Right renal pelvis (tissue), 4 donors: Measurements from ENCODE around the gene EIF4EBP2. TPM values are rescaled to one million over a fixed set of nuclear protein-coding genes. Genes with fewer than 3 reads are reported as not detected.

ENCODE experiments used
- DNase-seq, 4 donors: peaks; one replicate each; pipeline ENCODE4 v3.0.0-alpha.2; 2013; ENCODE audit warnings: low read depth in 4 of 4, low spot score in 3 of 4, missing footprints in 1 of 4
- polyA plus RNA-seq, 4 donors: library from polyadenylated mRNA; unstranded; fragments of 120-200 nt; gene quantifications; one replicate each; pipeline ENCODE4 v1.2.1, GENCODE V29; 2013; ENCODE audit not compliant: insufficient read length in 4 of 4

EIF4EBP2 gene
- polyA plus RNA-seq, 4 donors: 78.3 to 92.5 (median 86.8) TPM

DNA sequence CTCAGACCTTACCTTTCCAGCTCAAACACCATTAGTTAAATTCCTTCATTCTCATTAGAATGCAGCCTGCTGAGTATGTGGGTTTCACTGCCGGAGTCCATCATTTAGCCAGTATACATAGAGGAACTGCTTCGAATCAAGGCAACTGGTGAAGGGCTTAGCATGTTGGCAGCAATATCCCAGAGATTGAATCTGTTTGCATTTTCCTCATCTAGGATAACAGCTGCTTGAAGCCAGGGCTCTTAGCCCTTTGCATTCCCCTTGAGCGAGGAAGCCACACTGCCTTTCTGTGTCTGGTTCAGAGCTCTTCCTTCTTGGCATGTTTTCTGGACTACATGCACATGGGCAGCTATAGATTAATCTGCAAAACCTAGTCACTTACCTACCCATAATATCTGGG is 22.9 kb downstream of the EIF4EBP2 start:
- DNase-seq: no peak

DNA sequence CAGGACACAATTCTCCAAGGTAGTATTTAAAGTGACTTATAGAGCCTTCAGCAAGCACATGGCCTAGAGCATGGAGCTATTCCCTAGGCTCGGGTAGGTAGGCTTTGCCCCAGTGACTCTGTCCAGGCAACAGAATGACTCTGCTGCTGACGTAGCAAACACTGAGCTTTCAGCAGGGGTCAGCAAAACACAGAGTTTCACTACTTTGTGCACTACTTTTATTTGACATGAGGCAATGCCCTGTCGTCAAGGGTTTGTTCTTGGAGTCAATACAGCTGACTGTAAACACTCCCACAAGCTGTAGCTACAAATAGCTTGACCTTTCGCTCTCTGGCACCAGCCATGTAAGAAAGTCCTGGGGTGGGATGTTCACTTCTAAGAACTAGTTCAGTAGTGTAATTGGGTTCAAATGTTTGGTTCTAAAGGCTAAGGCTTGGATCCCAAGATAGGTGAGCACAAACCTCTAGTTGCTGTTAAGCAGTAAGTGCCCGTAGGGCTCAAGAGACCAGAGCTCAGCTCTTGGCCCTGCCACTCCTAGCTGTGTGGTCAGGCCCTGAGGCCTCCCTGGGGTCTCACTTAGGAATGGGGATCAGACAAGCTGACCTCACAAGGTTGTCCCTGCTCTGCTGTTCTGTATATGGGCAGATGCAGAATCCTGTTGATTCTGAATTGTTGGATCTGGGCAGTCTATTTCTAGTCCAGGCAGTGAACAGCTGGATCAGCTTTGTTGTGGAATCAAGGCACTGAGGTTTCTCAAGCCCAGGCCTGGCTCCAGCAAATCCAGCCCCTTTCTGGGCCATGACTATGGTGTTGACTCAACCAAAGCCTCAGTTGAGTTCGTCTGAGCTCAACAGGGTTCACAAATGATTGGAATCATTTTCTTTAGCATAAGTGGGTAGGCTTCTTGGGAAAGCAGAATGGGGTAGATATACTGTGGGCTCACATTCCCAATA is 26.8 kb downstream of the EIF4EBP2 start:
- DNase-seq: peak in 3 of 4 donors; percentile 34 to 60 (median 48)

DNA sequence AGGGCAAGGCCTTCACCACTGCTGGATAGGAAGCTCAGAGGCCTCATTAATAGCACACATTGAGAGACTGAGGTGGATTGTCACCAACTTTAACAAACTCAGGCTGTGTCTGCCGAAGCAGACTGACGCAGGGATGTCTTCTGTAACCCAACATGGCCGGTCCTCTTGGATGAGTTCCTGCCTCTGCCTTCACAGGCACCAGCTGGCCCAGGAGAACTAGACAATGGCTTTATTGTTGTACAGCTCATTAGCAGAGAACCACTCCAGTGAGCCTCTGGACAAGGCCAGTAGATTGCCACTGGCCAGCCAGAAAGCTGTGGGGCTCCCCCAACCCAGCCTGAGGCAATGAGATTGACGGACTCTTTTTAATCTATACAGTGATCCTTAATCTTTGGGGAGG is 28.2 kb downstream of the EIF4EBP2 start:
- no peak for DNase-seq

DNA sequence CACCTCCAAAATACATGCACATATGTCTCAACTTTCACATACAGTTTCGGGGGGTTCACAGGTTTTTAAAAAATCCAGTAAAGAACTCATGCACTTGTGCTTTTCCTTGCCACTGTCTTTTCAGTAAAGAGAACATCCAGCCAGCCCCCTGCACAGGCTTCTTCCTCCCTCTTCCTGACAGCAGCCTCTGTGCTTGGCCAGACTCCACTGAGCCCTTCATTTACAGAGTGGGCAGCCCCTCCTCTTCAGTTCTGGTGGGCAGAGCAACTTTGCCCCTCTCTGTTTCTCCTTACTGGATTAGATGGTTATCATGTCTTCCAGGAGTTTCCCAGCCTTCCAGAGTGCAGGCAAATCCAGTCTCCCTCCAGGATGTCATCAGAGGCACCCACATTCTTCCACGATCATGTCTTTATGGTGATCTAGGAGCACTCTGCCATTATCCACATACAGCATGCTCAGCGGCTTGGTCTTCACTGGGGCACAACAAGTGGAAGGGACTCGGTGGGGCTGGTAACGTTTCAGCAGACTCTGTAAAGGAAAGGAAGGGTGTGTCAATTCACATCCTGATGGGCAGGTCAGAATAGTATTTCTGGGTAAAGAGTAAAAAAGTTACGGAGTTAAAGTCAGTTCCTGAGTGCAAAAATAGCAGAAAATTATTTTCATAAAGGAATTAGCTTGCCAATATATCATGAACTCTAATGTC is 28.8 kb downstream of the EIF4EBP2 start:
- no peak for DNase-seq

DNA sequence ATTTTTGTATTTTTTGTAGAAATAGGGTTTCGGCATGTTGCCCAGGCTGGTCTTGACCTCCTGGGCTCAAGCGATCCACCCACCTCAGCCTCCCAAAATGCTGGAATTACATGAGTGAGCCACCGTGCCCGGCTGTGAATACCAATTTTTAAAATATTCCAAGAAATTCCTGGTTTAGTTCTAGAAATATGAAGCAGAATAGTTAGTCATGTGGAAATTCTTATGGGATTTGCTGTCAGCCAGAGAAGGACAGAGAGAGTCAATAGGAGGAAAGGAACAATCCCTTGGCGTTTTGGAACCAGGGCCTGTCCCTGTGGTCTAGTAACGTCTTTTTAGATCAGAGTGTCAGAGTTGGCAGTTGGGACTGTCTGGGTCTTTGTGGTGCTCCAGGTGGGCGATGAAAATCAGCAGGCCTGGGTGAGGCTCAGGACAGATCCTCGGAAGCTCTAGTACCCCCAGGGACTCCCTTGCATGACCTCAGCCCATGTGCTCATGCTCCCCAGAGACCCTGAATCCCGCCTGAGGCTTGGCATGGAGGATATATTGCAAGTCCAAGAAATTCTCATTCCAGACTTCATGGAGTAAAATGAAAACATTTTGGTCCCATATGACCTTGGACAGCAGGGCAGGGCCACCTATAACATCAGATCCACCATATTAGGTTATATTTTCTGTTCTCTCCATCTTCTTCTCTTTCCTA is 29.8 kb downstream of the EIF4EBP2 start:
- DNase-seq: no peak

DNA sequence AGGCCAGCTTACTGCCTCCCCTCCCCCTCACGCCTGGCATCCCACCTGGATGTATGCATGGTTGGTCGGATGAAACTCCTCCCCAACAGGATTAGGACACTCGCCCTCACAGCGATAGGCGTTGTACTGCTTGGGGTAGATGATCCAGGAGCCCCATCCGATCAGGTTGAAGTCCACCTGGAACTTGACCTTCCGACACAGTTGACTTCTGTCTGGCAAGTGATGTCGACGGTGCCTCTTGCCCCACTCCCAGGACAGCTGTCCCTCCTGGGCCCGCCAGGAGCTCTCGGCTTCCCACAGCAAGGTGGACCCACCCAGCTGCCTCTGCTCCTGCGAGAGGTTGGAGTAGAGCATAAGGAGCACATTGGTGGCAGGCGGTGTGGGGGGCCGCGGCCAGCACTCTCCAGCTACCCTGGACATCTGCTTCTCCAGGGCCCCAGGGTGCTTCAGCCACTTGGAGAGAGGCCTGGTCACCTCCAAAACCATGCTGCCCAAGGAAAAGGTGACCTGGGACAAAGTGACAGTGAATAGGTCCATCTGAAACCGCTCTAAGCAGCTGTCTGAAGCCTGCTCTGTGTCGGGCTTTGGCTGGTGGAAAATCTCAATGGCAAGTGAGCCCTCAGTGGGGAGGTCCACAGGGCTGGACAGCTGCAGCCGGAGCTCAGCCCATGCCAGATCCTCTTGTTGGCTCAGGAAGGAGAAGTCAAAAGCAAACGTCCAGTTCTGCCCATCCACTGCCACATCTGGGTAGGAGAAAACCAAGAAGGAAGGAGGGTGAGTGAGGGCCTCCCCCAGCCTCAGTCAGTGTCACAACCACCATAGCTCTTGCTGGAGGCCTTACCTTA is 31.5 kb downstream of the EIF4EBP2 start:
- DNase-seq: no peak

DNA sequence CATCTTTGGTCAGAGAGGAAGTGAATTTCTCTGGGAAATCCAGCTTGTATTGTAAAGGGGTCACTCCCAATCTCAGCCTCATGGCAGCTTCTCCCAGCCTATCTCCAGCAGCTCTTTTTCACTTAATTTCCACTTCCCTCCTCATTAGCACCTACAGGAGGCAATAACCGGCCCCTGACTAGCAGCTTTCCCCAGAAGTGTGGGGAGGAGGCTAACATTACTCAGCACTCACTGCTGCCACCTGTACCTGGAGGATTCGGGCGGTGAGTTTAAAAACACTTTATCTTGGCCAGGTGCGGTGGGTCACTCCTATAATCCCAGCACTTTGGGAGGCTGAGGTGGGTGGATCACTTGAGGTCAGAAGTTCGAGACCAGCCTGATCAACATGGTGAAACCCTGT is 33.8 kb downstream of the EIF4EBP2 start:
- no peak for DNase-seq

DNA sequence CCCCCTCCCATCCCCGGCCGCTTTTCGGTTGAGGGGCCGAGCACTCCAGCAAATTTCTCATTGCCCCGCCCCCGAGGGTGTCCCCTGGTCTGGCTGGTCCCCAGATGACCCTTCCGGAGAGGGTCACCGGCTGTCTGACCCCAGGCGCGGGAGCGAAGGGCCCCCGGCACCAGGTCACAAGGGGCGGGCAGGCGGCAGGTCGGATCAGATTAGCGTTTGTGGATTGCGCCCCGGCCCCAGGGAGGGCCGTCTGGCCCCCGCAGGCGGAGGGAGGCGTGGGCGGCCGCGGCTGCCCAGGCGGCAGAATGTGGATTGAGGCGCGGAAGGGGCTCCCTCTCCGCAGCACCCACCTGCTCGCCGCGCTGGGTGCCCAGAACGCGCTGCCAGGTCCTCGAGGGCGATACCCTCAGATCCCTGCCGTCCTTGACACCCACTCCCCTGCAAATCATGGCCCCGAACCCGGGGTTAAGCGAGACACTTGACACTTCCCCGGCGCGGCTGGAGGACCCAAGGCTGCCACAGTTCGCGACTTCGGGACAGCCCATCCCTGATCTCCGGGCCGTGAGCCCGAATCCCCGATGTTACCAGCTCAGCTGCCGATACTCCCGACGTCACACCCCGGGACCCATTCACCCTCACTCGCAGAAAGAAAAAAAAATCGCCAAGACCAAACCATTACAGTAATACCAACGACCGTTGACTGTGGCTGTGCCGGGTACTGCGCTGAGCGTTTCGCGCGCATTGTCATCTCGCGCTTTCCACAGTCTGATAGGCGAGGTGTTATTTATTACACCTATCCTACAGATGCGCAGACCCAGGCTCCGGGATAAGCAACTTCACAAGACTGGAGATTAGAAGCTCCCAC is 36.6 kb downstream of the EIF4EBP2 start:
- no peak for DNase-seq

DNA sequence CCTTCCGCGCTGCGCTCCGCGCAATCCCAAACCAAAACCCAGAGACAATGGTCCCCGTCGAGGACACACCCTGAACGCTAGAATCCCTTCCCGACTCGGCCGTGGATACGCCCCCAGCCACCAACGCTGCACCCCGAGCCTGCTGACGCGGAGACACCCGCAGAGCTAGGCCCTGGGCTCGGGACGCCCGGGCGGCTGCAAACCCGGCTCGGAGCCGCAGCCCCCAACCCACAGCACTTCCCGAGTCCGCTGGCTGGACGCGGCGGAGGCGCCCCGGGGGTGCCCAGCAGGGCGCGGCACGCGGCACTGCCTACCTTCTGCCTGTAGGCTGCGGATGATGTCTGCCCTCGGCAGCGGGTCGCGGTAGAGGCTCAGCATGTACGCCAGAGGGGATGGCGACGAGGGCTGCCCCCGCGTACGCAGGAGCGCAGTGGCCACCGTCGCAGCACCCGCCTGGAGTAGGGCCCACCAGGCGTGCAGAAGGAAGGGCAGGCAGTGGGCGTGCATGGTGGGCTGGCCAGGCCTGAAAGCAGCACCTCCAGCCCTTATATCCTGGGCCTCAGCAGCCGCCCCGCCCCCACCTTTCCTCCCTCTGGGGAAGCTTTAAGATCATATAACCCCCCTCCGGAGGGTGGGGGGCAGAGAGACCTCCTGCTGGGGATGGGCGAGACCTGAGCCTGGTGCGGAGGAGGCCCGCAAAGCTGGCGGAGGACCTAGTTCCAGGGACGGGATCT is 37.4 kb downstream of the EIF4EBP2 start, which contains the start of gene NODAL:
TSS of gene NODAL (minus strand) at position 521 of the 734 bp plus-strand sequence. CDS start at position 507, 14 bp downstream.
- DNase-seq: no peak

DNA sequence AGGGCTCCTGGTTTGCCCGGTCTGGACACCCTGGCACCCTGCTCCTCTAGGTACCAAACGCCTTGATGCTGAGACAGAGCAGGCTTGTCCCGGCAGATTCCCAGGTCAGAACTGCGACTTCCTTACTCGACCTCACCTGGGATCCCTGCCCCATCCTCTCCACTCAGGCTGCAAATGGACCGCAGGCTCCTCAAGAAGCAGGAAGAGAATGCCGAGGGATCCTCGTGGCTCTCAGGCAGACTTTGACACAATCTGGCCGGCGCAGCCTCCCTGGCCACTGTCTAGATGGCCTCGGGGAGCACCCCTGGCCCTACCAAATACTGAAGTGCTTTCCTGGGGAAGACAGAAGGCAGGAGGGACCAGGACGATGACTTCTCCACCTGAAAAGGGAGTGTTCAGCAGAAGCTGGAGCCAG is 38.0 kb downstream of the EIF4EBP2 start:
- DNase-seq: no peak

DNA sequence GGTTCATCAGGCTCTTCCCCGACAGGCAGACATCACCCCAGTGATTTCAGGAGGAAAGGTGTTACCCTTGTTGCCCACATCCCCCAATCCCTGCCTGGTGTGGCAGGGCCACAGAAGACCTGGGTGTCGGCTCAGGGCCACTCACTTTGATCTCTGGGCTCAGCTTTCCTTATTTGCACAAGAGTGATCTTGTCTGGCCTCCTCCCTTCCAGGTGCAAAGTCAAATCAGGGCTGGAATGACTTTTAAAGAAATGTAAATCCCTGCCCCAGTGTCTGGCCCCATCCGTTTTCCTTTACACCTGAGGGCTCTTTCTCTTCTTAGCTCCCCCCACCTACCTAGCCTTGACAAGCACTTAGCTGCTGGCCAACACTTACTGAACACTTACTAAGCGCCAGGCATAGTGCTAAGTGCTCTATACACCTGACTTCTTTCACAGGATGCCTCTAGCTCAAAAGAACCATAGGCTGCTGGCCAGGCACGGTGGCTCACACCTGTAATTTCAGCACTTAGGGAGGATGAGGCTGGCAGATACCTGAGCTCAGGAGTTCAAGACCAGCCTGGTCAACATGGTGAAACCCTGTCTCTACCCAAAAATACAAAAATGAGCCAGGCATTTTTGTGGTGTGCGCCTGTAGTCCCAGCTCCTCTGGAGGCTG is 38.5 kb downstream of the EIF4EBP2 start:
- no peak for DNase-seq

DNA sequence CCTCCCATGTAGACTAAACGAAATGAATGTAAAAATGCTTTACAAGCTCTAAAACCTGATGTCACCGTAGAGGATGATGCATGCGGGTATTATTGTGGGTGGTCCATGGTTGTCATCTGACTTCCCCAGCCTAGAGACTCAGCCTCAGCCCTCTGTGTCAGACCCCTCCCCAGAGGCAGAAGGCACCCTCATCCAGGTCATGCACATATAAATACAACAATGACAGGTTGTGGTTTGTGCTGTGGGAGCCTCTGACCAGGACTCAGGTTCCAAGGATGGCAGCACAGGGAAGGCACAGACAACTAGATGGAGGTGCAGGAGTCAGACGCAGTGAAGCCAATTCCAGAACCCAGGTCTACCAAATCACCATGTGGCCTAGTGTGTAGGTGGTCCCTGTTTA is 40.8 kb downstream of the EIF4EBP2 start:
- no peak for DNase-seq

DNA sequence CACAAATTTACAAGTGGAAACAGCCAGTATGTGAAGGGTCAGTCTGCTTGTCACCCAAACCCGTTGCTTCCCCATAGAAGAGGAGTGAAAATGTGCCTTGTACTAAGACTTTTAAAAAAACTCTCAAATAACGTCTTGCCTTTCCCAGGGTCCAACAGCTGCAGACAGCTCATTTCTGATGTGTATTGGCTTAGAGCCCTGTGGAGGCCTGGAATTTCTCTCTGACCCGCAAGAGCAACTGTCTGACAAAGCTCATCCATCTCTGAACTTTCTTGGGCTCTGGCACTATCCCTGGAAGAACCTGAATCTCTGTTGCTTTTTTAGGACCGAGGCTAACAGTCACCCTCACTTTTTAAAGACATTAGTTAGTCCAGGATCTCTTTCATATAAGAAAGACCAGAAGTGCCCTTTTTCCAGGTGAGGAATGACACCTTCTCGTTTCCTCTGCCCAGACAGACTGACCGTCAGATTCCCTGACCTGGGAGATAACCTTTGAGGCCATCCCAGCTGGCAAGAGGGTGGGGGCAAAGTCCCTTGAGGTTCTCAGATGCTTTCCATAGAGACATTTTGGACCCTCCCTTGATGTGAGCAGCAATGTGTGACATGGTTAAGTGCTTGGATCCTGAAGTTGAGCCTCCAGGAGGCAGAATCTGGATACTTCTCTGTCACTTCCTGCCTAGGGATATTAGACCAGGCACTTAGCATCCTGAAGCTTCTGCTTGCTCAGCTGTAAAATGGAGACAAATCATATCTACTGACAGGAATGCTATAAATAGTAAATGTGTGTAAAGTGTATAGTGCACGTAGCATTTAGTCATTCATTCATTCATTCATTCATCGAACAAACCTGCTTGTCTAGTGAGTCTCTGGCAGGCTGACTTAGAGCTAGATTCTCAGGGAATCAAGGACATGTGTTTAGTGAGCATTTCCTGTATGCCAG is 42.0 kb downstream of the EIF4EBP2 start:
- DNase-seq: no peak

DNA sequence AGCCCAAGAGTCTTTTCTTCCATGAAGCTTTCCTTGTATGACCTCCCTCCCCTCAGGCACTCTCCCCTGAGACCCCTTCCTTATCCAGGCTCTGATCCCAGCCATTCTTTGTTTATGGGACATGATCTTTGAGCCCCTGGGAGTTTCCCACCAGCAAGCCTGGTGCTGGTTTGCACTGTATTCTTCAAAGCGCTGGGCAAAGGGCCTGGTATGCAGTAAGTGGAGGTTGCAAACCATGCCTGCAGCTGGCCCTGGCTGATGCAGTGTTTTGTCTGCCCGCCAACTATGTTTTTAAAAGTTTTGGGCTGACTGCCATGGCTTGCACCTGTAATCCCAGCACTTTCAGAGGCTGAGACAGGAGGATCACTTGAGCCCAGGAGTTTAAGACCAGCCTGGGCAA is 44.3 kb downstream of the EIF4EBP2 start:
- no peak for DNase-seq

DNA sequence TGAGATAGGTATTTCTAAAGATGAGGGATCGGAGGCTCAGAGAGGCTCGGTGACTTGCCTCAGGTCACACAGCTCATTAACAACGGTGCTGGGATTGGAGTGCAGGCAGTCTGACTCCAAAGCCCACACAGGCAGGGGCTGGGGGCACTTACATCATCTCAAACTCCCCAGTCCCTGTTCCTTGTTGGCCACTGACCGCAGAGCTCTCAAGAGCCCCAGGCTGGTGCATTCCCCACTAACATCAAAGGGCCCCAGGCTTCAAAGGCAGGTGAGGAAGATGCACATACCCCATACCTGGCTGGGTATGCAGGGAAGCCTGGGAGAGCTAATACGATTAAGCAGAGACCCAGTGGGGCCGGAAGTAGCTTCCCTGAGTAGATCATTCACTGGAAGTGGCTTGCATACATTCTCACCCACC is 51.3 kb downstream of the EIF4EBP2 start:
- no peak for DNase-seq

DNA sequence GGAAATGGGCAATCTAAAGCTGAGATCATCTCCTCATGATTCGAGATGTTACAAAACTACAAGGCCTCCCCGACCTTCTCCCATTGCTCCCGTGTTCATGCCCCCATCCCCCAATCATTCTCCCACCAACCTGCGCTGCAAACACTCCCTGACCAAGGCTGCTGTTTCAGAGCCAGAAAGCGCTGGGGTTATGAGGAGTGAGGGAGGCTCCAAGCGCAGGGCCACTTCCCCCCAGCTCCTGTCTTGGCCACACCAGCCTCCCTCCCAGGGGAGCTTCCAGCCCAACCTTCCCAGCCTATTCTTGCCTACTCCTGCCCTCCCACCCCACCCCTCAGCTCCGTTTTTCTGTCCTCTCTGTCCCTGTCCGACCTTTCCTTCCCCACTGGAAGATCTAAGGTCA is 52.2 kb downstream of the EIF4EBP2 start:
- DNase-seq: no peak

DNA sequence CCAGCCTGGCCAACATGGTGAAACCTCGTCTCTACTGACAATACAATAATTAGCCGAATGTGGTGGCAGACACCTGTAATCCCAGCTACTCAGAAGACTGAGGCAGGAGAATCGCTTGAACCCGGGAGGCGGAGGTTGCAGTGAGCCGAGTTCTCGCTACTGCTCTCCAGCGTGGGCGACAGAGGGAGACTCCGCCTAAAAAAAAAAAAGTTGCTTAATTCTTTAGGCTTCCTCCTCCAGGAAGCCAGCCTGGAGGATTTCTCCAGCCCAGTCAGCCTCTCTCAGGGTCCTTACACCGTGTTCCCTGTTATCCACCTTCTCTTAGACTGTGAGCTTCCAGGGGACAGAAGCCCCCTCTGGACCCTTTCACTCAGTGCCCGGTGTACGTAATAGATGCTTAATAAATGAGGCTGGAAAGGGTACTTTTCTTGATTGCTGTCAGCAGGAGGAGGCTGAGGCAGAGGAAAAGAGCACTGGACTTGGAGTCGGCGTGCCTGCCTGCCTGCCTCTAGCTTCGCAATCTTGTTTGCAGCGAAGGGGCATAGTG is 53.9 kb downstream of the EIF4EBP2 start:
- DNase-seq: no peak
